ENCODE results near the gene UBAP2L.
"Not testable (repeated sequence)": the region's sequence is repeated elsewhere in the genome, so short reads cannot be mapped to it uniquely, and the experiment has no call there.

UBAP2L gene

GRCh38 chr1:154223621-154224020, 2.9 kb downstream of the UBAP2L start:
- no peak for TF ChIP-seq MYC (IDR thresholded peaks at IDR 0.05; ENCODE audit: low read depth, low read length)
- no peak for TF ChIP-seq CTCF (IDR thresholded peaks at IDR 0.05; ENCODE audit: low read depth, low read length)
- no peak for TF ChIP-seq POLR2A (IDR thresholded peaks at IDR 0.05; ENCODE audit: extremely low read depth, insufficient read length)
- TF ChIP-seq MAX (IDR thresholded peaks at IDR 0.05; ENCODE audit: low read depth, low read length), result no peak
- H3K4me3 ChIP-seq (ENCODE audit: low read depth, low read length), result peak overlapping the region; percentile 96
- DNase-seq (ENCODE audit: low read depth), result no peak

- DNase-seq (ENCODE audit: low read depth), result no peak
- H3K4me3 ChIP-seq (ENCODE audit: low read depth, low read length), result no peak overlapping the region
- no peak for TF ChIP-seq MYC (IDR thresholded peaks at IDR 0.05; ENCODE audit: low read depth, low read length)
- no peak for TF ChIP-seq CTCF (IDR thresholded peaks at IDR 0.05; ENCODE audit: low read depth, low read length)
- no peak for TF ChIP-seq POLR2A (IDR thresholded peaks at IDR 0.05; ENCODE audit: extremely low read depth, insufficient read length)
- no peak for TF ChIP-seq MAX (IDR thresholded peaks at IDR 0.05; ENCODE audit: low read depth, low read length)
These were observed 4.6 kb downstream of the UBAP2L start for GRCh38 chr1:154225370-154225769.

- not testable (repeated sequence) for H3K4me3 ChIP-seq (ENCODE audit: low read depth, low read length); DNase-seq (ENCODE audit: low read depth)
These were observed 10.4 kb downstream of the UBAP2L start for GRCh38 chr1:154231112-154231511.

- H3K4me3 ChIP-seq (ENCODE audit: low read depth, low read length); DNase-seq (ENCODE audit: low read depth): not testable (repeated sequence)
These were observed 12.4 kb downstream of the UBAP2L start for GRCh38 chr1:154233127-154233526.

GRCh38 chr1:154236855-154237254, 16.1 kb downstream of the UBAP2L start:
- H3K4me3 ChIP-seq (ENCODE audit: low read depth, low read length), result no peak overlapping the region
- TF ChIP-seq MYC (IDR thresholded peaks at IDR 0.05; ENCODE audit: low read depth, low read length), result no peak
- no peak for TF ChIP-seq MAX (IDR thresholded peaks at IDR 0.05; ENCODE audit: low read depth, low read length)
- TF ChIP-seq CTCF (IDR thresholded peaks at IDR 0.05; ENCODE audit: low read depth, low read length), result no peak
- no peak for TF ChIP-seq POLR2A (IDR thresholded peaks at IDR 0.05; ENCODE audit: extremely low read depth, insufficient read length)
- DNase-seq (ENCODE audit: low read depth), result no peak

- H3K4me3 ChIP-seq (ENCODE audit: low read depth, low read length), result no peak overlapping the region
- TF ChIP-seq MYC (IDR thresholded peaks at IDR 0.05; ENCODE audit: low read depth, low read length), result no peak
- no peak for TF ChIP-seq POLR2A (IDR thresholded peaks at IDR 0.05; ENCODE audit: extremely low read depth, insufficient read length)
- TF ChIP-seq CTCF (IDR thresholded peaks at IDR 0.05; ENCODE audit: low read depth, low read length), result no peak
- no peak for TF ChIP-seq MAX (IDR thresholded peaks at IDR 0.05; ENCODE audit: low read depth, low read length)
- DNase-seq (ENCODE audit: low read depth), result no peak
These were observed 16.7 kb downstream of the UBAP2L start for GRCh38 chr1:154237435-154237834.

GRCh38 chr1:154237880-154238506, 17.2 kb downstream of the UBAP2L start:
- no peak for DNase-seq (ENCODE audit: low read depth)
- no peak for TF ChIP-seq MAX (IDR thresholded peaks at IDR 0.05; ENCODE audit: low read depth, low read length)
- TF ChIP-seq MYC (IDR thresholded peaks at IDR 0.05; ENCODE audit: low read depth, low read length), result no peak
- no peak for TF ChIP-seq CTCF (IDR thresholded peaks at IDR 0.05; ENCODE audit: low read depth, low read length)
- no peak for TF ChIP-seq POLR2A (IDR thresholded peaks at IDR 0.05; ENCODE audit: extremely low read depth, insufficient read length)
- no peak overlapping the region for H3K4me3 ChIP-seq (ENCODE audit: low read depth, low read length)

Measured in NB4 (cell line).